Right hindlimb (tissue), 1 donor: ENCODE results near the gene CPNE4.

ENCODE experiments used
- DNase-seq: peaks from one replicate; pipeline ENCODE4 v3.0.0-alpha.2; 2018

Gene CPNE4

DNA sequence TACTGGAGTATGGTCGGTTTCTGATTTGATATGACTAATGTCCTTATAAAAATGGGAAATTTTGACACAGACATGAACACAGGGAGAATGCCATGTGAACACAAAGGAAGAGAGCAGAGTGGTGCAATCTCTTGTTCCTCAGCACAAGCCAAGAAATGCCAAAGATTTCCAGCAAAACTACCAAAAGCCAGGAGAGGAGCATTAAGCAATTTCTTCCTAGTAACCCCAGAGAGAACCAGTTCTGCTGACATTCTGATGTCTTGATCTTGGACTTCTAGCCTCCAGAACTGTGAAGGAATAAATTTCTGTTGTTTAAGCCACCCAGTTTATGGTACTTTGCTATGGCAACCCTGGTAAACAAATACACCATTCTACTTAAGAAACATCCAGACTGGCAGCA is 304.2 kb downstream of the CPNE4 start:
- DNase-seq: no peak

DNA sequence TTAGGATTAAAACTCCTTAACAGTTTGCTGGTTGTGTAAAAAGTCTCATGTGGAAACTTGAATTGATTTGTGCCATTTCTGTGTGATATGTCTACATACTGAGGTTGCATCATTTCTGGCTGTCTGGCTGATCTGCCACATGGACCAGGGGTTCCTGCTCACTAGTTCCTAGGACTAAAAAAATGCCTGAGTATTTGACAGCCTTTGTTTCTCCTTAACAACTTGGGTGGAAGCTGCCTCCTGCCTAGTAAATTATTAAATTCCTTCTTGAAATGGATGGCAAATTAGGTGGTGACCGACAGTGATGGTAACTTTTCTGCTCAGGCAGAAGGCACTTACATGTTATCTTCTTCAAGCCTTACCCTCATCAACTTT is 305.2 kb downstream of the CPNE4 start:
- DNase-seq: no peak

DNA sequence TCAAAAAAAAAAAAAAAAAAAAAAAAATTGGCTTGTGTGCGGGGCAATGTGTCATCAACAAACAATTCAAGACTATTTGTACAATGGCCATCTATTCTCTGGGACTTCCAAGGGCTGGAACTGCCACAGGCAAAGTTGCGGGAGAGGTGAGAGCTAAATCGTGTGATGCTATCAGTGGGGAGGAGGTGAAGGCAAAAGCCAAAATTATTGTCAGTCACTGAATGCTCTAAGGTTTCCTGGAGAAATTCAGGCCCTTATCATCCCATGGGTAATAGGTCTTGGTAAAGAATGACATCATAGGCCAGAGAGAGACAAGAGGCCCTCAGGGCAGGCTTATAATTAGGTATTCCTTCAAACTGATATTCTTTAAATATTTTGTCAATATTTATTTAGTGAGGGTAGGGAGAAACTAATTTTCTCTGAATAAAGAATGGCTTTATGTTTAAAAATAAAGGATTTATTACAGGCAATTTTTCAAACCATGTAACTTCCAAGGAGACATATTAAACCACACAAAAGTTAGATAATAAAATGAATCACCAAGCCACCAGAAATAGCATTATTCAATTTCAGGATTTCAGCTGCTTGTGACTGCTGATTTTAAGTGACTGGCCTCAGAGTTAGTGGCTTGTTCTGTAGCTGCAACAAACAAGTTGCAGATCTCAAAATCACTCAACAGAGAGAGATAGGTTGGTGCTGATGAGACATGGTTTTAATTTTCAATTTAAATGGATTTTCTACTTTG is 305.7 kb downstream of the CPNE4 start:
- no peak for DNase-seq

DNA sequence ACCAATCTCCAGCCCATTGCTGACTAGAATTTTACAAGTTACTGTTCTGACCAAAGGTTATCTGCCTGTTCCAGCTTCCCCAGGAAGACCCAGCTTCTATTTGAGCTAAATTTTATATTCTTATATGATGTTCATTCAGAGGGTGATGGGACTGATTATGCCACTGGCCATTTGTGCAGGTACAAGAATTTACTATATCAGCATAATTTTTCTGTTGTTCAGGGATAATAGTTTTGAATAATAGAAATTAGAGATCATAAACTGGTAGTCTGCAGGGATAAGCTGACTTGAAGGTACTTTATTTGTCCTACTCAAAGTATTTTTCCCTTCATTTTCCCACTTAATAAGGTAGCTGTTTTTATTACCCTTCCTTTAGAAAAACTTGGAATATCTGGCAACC is 309.4 kb downstream of the CPNE4 start:
- DNase-seq: no peak

DNA sequence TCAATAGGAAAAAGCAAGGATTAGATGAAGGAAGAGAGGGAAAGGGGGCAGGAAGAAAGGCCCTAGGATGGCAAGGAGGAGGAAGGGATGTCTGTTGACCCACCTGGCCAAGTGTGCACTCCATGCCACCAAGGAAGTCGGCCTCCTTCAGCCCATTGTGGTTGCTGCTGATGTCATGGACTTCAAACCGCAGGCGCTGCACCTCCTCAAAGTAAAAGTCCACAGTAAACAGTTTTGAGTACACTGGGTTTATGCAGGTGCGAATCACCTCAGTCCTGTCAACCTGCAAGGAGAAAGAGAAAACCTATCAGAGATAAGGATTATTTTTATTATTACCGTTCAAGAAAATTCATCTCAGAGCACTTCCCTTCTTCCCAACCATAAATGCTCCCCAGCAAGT is 311.5 kb downstream of the CPNE4 start:
- DNase-seq: no peak

DNA sequence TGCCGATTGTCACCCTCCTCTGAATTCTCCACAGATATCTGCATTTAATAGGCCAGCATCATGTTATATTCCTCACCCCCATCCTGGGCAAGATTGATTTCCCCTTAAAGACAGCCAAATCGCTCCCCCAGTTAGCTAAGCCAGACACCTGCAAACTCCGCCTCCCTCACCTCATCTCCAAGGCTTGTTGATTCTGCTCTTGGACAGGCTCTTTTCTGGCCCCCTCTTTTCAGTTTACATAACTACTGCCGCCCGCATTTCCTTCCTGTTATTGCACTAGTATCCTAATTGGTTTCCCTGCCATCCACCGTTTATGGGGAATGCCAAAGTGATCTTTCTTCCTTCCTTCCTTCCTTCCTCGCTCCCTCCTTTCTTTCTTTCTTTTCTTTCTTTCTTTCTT is 317.3 kb downstream of the CPNE4 start:
- no peak for DNase-seq

DNA sequence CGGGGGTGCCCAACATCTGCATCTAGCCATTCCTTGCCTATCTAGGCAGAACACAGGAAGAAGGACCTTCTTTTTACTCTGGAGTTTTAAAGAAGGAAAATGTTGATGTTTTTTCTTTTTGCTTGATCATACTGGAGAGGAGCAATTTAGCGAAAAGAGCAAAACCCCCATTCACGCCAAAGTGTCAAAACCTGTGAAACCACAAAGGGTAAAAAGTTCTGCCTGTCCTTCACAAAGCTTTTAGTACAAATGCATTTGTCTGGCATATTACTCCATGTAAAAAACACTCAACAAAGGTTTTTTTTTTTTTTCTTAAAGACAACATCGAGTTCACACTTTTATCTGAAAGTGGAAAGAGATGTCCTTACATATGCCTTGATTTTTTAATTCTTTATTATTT is 317.9 kb downstream of the CPNE4 start:
- no peak for DNase-seq

DNA sequence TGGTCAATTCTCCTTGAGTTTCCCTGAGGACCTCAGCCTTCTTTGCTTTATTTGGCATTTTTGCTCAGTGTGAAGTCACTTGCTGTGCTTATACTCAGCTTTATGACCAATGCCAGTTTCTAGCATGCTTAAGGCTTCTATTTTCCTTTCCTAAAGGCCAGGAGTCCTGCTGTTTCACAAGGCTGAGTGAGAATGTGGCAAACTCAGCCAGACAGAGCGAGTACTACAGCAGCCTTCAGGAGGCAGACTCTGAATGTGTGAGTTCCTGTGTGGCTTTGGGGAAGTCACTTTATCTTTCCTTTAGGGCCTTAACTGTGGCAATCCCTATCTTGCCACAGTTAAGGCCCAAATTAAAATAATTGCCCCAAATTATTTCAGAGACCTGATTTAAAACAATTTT is 318.8 kb downstream of the CPNE4 start:
- DNase-seq: no peak

DNA sequence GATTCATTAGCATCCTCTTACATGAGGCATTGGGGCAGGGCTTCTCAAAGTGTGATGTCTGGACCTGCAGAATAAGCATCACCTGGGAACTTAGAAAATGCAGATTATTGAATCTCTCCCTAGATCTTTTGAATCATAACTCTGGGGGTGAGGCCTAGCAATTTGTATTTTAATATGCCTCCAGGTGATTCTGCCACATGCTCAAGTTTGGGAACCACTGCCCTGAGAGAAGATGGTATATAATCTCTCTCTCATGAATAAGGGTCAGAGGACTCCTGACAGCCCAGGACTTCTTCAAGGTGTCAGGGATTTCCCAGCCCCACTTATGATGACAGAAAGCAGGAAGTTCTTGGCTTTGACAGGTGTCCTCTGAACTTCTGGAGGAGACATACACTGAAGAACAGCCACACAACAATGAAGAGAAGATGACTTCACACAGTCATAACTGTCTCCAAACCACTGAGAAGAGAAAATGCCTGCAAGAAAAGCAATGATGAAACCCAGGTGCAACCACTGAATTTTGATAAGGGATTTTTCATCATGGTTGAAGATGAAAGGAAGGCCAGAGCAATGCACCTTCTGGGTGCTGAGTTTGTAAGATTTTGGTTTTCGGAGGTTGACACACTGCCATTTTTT is 320.1 kb downstream of the CPNE4 start:
- DNase-seq: no peak

DNA sequence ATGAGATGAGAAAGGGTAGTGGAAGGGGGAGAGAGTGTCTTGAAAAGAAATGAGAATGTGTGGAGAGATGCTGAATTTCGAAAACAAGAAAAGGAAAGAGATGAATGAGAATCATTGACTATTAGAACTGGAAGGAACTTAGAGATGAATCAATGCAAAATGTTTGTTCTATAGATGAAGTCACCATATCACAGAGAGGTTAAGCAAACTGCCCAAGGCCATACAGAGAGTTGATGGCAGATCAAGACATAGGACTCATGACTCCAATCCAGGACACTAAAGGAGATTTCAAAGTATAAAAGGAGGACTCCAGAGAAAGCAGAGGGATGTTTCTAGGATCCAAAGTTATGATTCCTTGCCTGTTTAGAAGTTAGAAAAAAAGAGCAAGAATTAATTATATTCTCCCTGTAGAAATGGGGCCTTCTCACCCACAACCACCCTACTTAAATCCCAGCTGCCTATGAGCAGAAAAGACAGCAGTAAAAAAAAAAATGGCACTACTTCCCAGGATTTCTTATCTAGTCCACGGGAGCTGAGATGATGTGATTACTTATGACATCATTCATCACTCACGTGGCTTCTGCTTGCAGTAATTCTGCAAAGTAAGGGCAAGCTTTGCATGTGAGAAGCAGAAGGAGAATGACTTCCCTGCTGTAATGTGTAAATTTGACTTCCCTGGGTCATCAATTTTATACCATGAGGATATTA is 321.2 kb downstream of the CPNE4 start:
- DNase-seq: no peak

DNA sequence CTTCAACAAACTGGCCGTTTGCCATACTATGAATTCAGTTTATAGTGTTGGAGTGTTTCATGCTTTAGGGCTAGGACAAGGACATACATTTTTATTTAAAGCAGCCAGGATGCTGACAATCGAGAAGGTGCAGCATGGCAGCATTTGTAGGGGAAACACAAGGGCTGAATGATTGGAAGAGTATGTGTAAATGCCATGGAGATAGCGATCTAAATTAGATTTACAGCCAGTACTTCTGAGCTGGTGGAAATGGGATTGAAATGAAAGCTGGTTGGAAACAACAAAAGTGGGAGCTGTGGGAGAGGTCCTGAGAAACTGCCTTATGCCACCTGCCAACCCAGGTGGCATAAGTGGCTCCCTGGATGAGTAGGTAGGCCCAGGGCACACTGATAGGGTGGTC is 322.2 kb downstream of the CPNE4 start:
- DNase-seq: no peak

DNA sequence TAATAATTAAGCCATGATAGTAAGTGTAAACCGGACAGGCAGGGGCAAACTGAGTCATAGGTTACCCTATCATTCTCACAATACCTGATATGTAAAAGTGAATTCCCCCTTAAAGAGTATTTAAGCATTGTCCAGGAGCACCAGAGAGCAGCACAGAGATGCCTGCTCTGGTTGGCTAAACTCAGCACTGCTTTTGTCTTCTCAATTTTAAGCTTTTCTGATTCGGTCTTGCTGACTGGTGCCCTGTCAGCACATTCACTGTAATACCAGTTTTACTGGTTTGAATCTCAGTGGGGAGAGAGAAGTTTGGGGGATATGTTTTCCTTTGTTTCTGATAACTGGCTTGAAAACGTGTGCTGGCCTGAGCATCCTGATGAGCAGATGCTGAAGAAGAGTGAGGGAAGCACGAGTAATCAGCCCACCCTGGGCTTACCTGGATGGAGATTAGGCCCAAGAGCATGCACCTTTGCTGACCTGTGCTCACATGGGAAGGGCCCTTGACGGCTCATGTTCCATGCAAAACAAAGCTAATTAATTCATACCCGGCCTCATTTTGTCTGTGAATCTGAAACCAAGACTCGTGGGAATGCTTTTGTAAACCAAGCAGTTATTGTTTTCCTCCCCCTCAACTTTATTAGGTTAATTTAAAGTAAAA is 323.6 kb downstream of the CPNE4 start:
- DNase-seq: no peak

DNA sequence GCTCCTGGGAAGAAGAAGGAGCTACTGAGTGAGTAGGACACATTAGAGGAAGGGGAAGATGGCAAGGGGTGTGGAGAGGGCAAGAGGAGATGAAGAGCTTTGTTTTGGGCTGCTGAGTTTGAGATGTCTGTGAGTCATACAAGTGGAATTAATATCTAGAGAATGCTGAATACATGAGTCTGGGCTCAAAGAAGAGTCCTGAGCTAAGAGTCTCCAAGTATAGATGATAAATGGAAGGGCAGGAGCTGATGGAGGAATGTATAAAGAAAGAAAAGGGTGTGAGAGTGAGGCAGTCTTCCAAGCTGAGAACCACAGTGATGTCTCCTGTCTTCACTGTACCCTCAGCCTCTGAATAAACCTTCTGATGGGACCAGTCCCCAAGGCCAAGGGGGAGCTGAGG is 326.6 kb downstream of the CPNE4 start:
- DNase-seq: no peak

DNA sequence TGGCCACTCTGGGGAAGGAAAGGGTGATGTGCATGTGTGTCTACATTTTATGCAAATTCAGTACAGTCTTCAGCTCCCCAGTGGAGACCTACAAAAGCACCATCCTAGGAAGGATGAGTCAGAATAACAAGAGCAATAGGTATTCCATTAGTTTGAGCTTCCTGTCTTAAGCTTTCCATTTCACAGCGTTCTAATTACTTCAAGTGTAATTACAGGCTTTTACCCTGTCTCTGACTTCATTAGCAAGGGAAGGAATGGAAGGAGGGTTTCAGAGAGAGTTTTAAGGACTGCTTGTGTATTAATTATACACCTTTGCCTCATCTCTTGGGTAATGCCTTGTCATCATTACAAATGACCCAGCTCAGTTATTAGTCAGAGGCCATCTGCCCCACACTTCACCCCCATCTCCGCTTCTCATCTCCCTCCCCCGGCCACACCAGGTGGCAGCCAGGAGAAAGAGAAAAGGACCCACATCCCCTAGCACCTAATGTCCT is 329.2 kb downstream of the CPNE4 start:
- DNase-seq: no peak

DNA sequence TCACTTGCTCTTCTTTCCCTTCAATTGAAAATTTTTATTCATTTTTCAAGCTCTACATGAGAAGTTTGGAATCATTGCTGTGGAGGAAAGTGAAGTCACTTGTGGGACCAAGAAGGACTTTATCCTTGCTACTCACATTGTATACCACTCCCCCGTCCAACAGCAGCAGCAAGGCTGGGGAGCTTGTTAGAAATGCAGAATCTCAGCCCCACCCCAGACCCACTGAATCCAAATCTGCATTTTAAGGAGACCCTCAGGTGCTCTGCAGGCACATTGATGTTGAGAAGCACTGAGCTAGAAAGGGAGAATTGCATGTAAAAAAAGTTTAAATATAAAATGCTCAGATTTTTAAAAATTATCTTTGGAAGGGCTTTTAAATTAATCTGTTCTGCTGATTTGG is 329.7 kb downstream of the CPNE4 start:
- no peak for DNase-seq

DNA sequence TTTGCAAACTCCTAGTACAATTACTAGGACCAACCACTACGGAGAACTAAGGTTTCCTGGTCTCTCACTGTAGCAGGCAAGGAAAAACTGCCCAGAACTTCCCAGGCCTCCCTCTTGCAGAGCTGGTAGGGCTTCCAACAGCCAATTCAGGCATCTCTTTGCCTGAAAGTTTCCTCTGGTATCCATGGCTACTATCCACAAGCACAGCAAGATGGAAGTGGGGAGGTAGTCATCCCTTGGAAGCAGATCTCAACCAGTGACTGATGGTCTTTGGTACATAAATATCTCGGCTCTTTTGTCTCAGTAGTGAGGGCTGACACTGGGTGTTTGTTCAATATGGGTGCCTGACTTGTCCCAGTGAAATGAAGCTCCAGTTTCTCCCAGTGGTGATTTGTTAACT is 330.7 kb downstream of the CPNE4 start:
- no peak for DNase-seq

DNA sequence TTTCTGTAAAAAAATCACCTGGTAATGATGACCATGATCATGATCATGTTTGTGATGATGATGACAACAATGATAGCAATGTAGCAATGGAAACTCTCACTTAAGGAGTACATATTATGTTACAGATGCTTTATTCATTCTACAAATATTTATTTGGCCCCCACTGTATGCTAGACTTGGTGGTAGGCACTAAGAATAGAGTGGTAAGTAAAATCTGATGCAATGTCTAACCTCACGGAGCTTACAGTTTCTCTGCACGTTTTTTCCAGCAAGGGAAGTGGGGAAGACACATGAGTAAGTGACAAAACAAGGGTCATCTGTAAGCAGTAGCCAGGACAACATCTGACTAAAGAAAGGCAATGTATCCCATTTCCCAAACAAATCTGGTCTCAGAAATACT is 332.7 kb downstream of the CPNE4 start:
- no peak for DNase-seq

DNA sequence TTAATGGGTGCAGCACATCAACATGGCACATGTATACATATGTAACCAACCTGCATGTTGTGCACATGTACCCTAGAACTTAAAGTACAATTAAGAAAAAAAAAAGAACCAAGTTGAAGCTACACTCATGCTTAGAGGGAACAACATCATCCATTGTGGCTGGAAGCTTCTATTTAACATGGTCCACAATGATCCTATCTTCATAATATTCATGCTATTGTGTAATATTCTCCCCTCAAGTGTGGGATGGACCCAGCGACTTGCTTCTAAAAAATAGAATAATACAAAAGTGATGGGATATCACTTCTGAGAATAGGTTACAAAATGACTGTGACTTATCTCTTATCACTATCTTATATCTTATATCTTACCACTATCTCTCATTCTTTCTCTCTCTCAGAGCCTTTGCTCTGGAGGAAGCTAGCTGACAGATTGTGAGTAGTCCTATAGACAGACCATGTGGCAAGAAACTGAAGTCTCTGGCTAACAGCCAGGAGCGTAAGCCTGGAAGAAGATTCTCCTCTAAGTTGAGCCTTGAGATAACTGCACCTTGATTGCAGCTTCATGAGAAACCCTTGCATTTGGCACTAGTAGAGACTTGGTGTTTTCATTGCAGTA is 333.6 kb downstream of the CPNE4 start:
- no peak for DNase-seq

DNA sequence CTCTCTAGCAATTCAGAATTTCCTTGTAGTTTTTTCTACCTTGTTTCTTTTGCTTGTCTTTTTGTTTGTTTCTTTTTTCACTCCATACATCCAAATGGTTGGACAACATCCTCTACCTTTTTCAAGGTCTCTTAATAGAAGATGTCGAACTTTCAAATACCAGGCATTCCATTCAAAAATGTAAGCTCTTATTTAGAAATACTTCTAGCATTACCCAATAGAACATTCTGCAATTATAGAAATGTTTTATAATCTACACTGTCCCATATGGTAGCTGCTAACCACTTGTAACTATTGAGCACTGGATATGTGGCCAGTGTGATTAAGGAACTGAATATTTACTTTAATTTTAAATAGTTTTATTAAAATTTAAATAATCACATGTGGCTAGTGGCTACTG is 335.8 kb downstream of the CPNE4 start:
- DNase-seq: no peak

DNA sequence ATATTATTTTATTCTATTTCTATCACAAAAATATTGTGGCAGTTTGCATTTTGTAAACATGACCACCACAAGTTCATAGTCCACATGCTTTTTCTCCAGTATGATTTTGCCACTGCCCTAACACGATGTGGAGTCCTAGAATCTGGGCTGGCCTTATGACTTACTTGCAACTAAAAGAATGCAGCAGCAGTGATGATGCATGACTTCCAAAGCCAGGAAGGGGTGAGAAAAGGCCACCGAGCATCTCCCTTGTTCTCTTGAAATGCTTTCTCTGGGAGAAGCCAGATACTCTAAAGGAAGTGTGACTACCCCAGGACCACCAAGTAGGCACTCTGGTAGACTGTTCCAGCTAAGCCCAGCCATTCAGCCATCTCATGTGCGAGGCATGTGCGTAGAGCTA is 340.4 kb downstream of the CPNE4 start:
- no peak for DNase-seq

DNA sequence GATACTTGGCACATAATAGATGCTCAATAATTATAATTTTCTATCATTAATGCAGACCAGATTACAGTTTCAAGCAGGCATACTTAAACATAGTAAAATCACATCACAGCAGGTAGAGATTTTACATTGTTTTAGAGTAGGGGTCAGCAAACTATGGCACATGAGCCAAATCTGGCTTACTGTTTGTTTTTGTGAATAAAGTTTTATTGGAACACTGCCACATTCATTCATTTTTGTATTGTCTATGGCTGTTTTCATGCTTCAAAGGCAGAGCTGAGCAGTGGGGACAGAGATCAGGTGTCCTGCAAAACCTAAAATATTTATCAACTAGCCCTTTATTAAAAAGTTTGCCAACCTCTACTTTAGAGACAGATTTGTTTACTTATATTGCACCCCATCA is 342.5 kb downstream of the CPNE4 start:
- no peak for DNase-seq

DNA sequence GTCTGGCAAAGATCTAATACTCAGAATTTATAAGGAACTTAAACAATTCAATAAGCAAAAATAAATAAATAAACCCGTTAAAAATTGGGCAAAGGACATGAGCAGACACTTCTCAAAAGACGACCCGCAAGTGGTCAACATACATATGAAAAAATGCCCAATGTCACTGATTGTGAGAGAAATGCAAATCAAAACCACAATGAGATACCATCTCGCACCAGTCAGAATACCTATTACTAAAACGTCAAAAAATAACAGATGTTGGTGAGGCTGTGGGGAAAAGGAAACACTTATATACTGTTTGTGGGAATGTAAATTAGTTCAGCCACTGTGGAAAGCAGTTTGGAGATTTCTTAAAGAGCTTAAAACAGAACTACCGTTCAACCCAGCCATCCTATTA is 344.0 kb downstream of the CPNE4 start:
- no peak for DNase-seq

DNA sequence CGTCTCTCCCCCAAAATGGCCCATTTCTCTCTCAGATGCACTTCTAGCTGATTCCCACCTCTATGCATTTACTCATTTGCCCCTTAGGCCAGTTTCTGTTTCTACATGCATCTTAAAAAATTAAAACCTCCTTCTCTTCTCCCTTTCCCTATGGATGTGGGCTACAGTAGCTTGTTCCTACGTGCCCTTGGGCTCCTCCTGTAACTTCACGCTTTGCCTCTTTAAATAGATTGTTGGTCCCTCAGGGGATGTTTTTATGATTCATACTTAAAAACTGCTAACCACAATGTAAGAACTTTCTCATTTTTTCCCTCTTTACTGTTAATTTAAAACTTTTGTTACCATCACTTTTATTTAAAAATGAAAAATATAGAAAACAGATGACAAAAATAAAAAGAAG is 346.4 kb downstream of the CPNE4 start:
- DNase-seq: no peak
